Effector memory CD4-positive, alpha-beta T cell (primary cell): Measurements from ENCODE around the gene SMIM29.

Experiments used
- DNase-seq, 3 donors: peaks; one replicate each; pipeline ENCODE4 v3.0.0-alpha.2; 2020
- H3K27ac ChIP-seq: 2 replicates; pipeline ENCODE4 v1.7.0; 2013; ENCODE audit warnings: mild to moderate bottlenecking, low read length, moderate library complexity; ENCODE audit not compliant: insufficient read depth, poor library complexity, severe bottlenecking
- H3K27me3 ChIP-seq: replicated peaks from 2 replicates; pipeline ENCODE4 v1.7.0; 2013; ENCODE audit warnings: mild to moderate bottlenecking, low read length; ENCODE audit not compliant: insufficient read depth, control insufficient read depth, poor library complexity, severe bottlenecking
- H3K36me3 ChIP-seq: 2 replicates; pipeline ENCODE4 v1.7.0; 2013; ENCODE audit warnings: mild to moderate bottlenecking, low read length, moderate library complexity; ENCODE audit not compliant: control insufficient read depth, insufficient read depth
- H3K4me1 ChIP-seq: 2 replicates; pipeline ENCODE4 v1.7.0; 2013; ENCODE audit warnings: low read length, mild to moderate bottlenecking; ENCODE audit not compliant: control insufficient read depth, insufficient read depth, poor library complexity, severe bottlenecking
- H3K4me3 ChIP-seq: 2 replicates; pipeline ENCODE4 v1.7.0; 2013; ENCODE audit warnings: low read length, low read depth, mild to moderate bottlenecking; ENCODE audit not compliant: insufficient read depth, poor library complexity, severe bottlenecking
- H3K9me3 ChIP-seq: 2 replicates; pipeline ENCODE4 v1.7.0; 2013; ENCODE audit warnings: mild to moderate bottlenecking, low read length, moderate library complexity; ENCODE audit not compliant: control insufficient read depth

The SMIM29 gene

GRCh38 chr6:34240329-34241248, 8.2 kb downstream of the SMIM29 start:
- no peak for DNase-seq
- Histone ChIP-seq H3K36me3 (peaks cover 41% of the 10 kb centered on the region), H3K27ac (peak overlapping the region; percentile 28), H3K27me3 (no peaks in the 10 kb centered on the region), H3K9me3 (no peaks in the 10 kb centered on the region), H3K4me1 (peaks cover 41% of the 10 kb centered on the region), H3K4me3 (no peak overlapping the region)

GRCh38 chr6:34239893-34240292, 8.9 kb downstream of the SMIM29 start:
- Histone ChIP-seq H3K27ac (no peak overlapping the region), H3K9me3 (no peaks in the 10 kb centered on the region), H3K27me3 (no peaks in the 10 kb centered on the region), H3K4me1 (peaks cover 44% of the 10 kb centered on the region), H3K36me3 (peaks cover 41% of the 10 kb centered on the region), H3K4me3 (no peak overlapping the region)
- DNase-seq: no peak

- Histone ChIP-seq H3K9me3 (no peaks in the 10 kb centered on the region), H3K27ac (peak overlapping the region; percentile 94), H3K4me3 (no peak overlapping the region), H3K27me3 (no peaks in the 10 kb centered on the region), H3K36me3 (peaks cover 39% of the 10 kb centered on the region), H3K4me1 (peaks cover 44% of the 10 kb centered on the region)
- no peak for DNase-seq
Measured at GRCh38 chr6:34239500-34239825, 9.3 kb downstream of the SMIM29 start.

- Histone ChIP-seq H3K4me1 (peaks cover 42% of the 10 kb centered on the region), H3K9me3 (no peaks in the 10 kb centered on the region), H3K27ac (peak overlapping the region; percentile 94), H3K36me3 (peaks cover 33% of the 10 kb centered on the region), H3K4me3 (peak overlapping the region; percentile 81), H3K27me3 (no peaks in the 10 kb centered on the region)
- no peak for DNase-seq
Measured at GRCh38 chr6:34238585-34239499, 10.0 kb downstream of the SMIM29 start.

- H3K4me1 ChIP-seq: peaks cover 34% of the 10 kb centered on the region
- peak overlapping the region; percentile 81 for H3K4me3 ChIP-seq
- DNase-seq: peak; percentile 54 to 65 (median 61)
Measured at GRCh38 chr6:34237722-34238584, 10.9 kb downstream of the SMIM29 start.

GRCh38 chr6:34237316-34237721, 11.5 kb downstream of the SMIM29 start:
- Histone ChIP-seq H3K36me3 (peaks cover 20% of the 10 kb centered on the region), H3K9me3 (no peaks in the 10 kb centered on the region), H3K27ac (peak overlapping the region; percentile 96), H3K27me3 (no peaks in the 10 kb centered on the region), H3K4me1 (peaks cover 29% of the 10 kb centered on the region), H3K4me3 (peak overlapping the region; percentile 81)
- DNase-seq: peak in 1 of 3 donors; percentile 20

More at GRCh38 chr6:34237722-34238584, 10.9 kb downstream of the SMIM29 start:
- Histone ChIP-seq H3K36me3 (peaks cover 26% of the 10 kb centered on the region), H3K27me3 (no peaks in the 10 kb centered on the region), H3K27ac (peak overlapping the region; percentile 94), H3K9me3 (no peaks in the 10 kb centered on the region)

GRCh38 chr6:34236443-34237315, 12.1 kb downstream of the SMIM29 start, which contains the start of gene HMGA1:
Gene HMGA1 (plus strand): TSS chr6:34236873. CDS start chr6:34240781, 3,908 bp downstream.
- Histone ChIP-seq H3K27me3 (no peaks in the 10 kb centered on the region), H3K9me3 (no peaks in the 10 kb centered on the region), H3K36me3 (peaks cover 14% of the 10 kb centered on the region), H3K4me3 (peak within 1 kb of the TSS; percentile 81), H3K4me1 (peaks cover 27% of the 10 kb centered on the region), H3K27ac (peak within 1 kb of the TSS; percentile 96)
- peak; percentile 83 to 89 (median 86) for DNase-seq

GRCh38 chr6:34236131-34236442, 12.7 kb downstream of the SMIM29 start:
- peaks cover 27% of the 10 kb centered on the region for H3K4me1 ChIP-seq
- peak; percentile 52 to 56 (median 53) for DNase-seq

More at GRCh38 chr6:34236131-34236442, 12.7 kb downstream of the SMIM29 start:
- H3K27ac ChIP-seq: peak overlapping the region; percentile 96
- no peaks in the 10 kb centered on the region for H3K9me3 ChIP-seq
- H3K4me3 ChIP-seq: peak overlapping the region; percentile 50
- peaks cover 8% of the 10 kb centered on the region for H3K36me3 ChIP-seq
- no peaks in the 10 kb centered on the region for H3K27me3 ChIP-seq
